GM23338 (cell line): ENCODE measurements around the gene LRRC52. TPM values are rescaled to one million over a fixed set of nuclear protein-coding genes. Genes with fewer than 3 reads are reported as not detected.

Experiments
- ATAC-seq: fragments of 200-7000 bp; cut with Tn5 transposase; 3 replicates; pipeline ENCODE4 v1.9.1; 2020
- DNase-seq: peaks from one replicate; pipeline ENCODE4 v3.0.0-alpha.2; 2015; ENCODE audit warnings: low spot score
- H2AFZ ChIP-seq: fragments of 200-600 bp; sonication (generic); 2 replicates; pipeline ENCODE4 v1.8.0; 2016; ENCODE audit warnings: antibody characterized with exemption, mild to moderate bottlenecking, moderate library complexity
- H3F3A ChIP-seq: fragments of 200-600 bp; sonication (generic); replicated peaks from 2 replicates; pipeline ENCODE4 v1.8.0; 2017; ENCODE audit warnings: antibody characterized with exemption, mixed run types, low read depth
- H3K27ac ChIP-seq: fragments of 200-600 bp; sonication (generic); 2 replicates; pipeline ENCODE4 v1.6.1; 2016; ENCODE audit warnings: low read depth
- H3K27me3 ChIP-seq: fragments of 200-600 bp; sonication (generic); 2 replicates; pipeline ENCODE4 v1.8.0; 2016; ENCODE audit warnings: mild to moderate bottlenecking, mixed run types, moderate library complexity; ENCODE audit not compliant: insufficient read depth
- H3K36me3 ChIP-seq: fragments of 200-600 bp; sonication (generic); 2 replicates; pipeline ENCODE4 v1.8.0; 2016; ENCODE audit warnings: mild to moderate bottlenecking; ENCODE audit not compliant: insufficient read depth
- H3K4me1 ChIP-seq: fragments of 200-600 bp; sonication (generic); 2 replicates; pipeline ENCODE4 v1.8.0; 2016; ENCODE audit warnings: mild to moderate bottlenecking, moderate library complexity; ENCODE audit not compliant: insufficient read depth
- H3K4me2 ChIP-seq: fragments of 200-600 bp; sonication (generic); 2 replicates; pipeline ENCODE4 v1.7.1; 2017; ENCODE audit warnings: mixed run types
- H3K4me3 ChIP-seq: fragments of 200-600 bp; sonication (generic); 2 replicates; pipeline ENCODE4 v1.6.1; 2016; ENCODE audit warnings: mixed run types
- H3K79me2 ChIP-seq: fragments of 200-600 bp; sonication (generic); replicated peaks from 2 replicates; pipeline ENCODE4 v1.8.0; 2017; ENCODE audit warnings: mild to moderate bottlenecking; ENCODE audit not compliant: insufficient read depth
- H3K9me2 ChIP-seq: fragments of 200-600 bp; sonication (generic); 2 replicates; pipeline ENCODE4 v1.8.0; 2017; ENCODE audit not compliant: insufficient read depth
- H4K20me1 ChIP-seq: fragments of 200-600 bp; sonication (generic); replicated peaks from 2 replicates; pipeline ENCODE4 v1.8.0; 2017; ENCODE audit warnings: mild to moderate bottlenecking; ENCODE audit not compliant: insufficient read depth
- H3K27ac Mint-ChIP-seq: 2 replicates; pipeline ENCODE4 v1.8.0; 2020; ENCODE audit warnings: inconsistent platforms, mild to moderate bottlenecking, moderate library complexity, mixed read lengths
- H3K27me3 Mint-ChIP-seq: 3 replicates; pipeline ENCODE4 v1.8.0; 2022; ENCODE audit warnings: low read depth, mild to moderate bottlenecking, moderate library complexity, mixed read lengths, inconsistent platforms; ENCODE audit not compliant: insufficient read depth, poor library complexity
- H3K36me3 Mint-ChIP-seq: 3 replicates; pipeline ENCODE4 v1.8.0; 2021; ENCODE audit warnings: low read depth, mild to moderate bottlenecking, inconsistent platforms, moderate library complexity, mixed read lengths
- H3K4me1 Mint-ChIP-seq: 3 replicates; pipeline ENCODE4 v1.8.0; 2020; ENCODE audit warnings: mild to moderate bottlenecking, inconsistent platforms, mixed read lengths
- H3K4me3 Mint-ChIP-seq: 3 replicates; pipeline ENCODE4 v1.8.0; 2021; ENCODE audit warnings: moderate library complexity, mild to moderate bottlenecking, inconsistent platforms, mixed read lengths
- H3K9me3 Mint-ChIP-seq: 3 replicates; pipeline ENCODE4 v1.8.0; 2020; ENCODE audit warnings: moderate library complexity, mild to moderate bottlenecking, inconsistent platforms, mixed read lengths
- CREB1 ChIP-seq: fragments of 250-450 bp; sonication (Bioruptor Pico); IDR thresholded peaks from 2 replicates; pipeline ENCODE4 v1.5.0; 2020; ENCODE audit warnings: low read depth, mild to moderate bottlenecking, moderate library complexity
- ETS1 ChIP-seq: IDR thresholded peaks from 2 replicates; pipeline ENCODE4 v1.6.1; 2016; ENCODE audit warnings: antibody characterized with exemption
- JUNB ChIP-seq: IDR thresholded peaks from one replicate; pipeline ENCODE4 v1.6.1; 2016; ENCODE audit warnings: antibody characterized with exemption; ENCODE audit not compliant: unreplicated experiment
- REST ChIP-seq: IDR thresholded peaks from one replicate; pipeline ENCODE4 v1.6.1; 2018; ENCODE audit warnings: antibody characterized with exemption; ENCODE audit not compliant: unreplicated experiment
- ZNF114 ChIP-seq: fragments of 250-450 bp; sonication (Bioruptor Pico); IDR thresholded peaks from 2 replicates; pipeline ENCODE4 v1.5.0; 2020; ENCODE audit warnings: mild to moderate bottlenecking, moderate library complexity
- polyA plus RNA-seq: library from polyadenylated mRNA; unstranded; fragments of >200 nt; fragmentation: Nextera tagmentation; extraction: Ambion mirVana; gene quantifications from 2 replicates; pipeline ENCODE4 v1.2.1, GENCODE V29; 2016
- total RNA-seq: library from RNA; depleted of rRNA; stranded (reverse); fragments of >200 nt; shearing (Covaris generic); gene quantifications from 2 replicates; pipeline ENCODE4 v1.2.3, GENCODE V29; 2014
- TF ChIP-seq, protein P1 (sequence below): fragments of 250-450 bp; sonication (Bioruptor Pico); IDR thresholded peaks from 2 replicates; pipeline ENCODE4 v1.5.0; 2020; ENCODE audit warnings: mild to moderate bottlenecking, moderate library complexity

LRRC52 gene
- total and polyA plus RNA-seq, 2 experiments from 2014 or later: not detected

- no peaks in the 10 kb centered on the region for H3K4me1 Mint-ChIP-seq
- no peaks in the 10 kb centered on the region for H3K36me3 Mint-ChIP-seq
These were observed 30.5 kb downstream of the LRRC52 start for GRCh38 chr1:165574295-165574694.

DNA sequence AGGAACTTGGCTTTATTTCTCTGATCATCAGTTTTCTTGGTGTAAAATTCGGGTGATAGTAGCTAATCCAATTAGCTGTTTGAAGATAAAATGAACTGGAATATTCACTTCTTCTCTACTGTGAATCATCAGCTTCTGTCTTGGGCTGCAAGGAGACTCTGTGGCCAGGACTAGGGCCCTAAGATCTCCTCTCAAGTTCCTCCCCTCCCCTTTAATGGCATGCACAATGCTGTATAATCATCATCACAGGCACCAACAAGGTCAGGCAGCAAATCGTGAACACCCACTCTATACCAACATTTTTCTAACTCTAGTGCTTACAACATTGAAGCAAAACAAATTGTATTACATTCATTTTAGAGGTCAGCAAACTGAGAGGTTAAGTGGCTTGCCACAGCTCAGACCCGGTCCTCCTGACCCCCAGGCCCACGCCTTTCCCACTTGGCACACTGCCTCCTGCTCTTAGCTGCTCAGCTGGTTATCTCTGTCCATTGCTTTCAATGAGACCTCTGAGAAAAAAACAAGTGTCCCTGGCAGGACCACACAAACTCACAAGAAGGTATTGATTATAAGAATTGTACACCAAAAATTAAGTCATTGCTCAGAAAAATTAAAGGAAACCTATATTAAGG, 31.8 kb downstream of the LRRC52 start:
- ATAC-seq: no peak
- Histone ChIP-seq H2AFZ (no peak overlapping the region), H3K9me2 (no peaks in the 10 kb centered on the region), H3K27me3 (no peaks in the 10 kb centered on the region), H4K20me1 (no peaks in the 10 kb centered on the region), H3K4me3 (no peak overlapping the region), H3K27ac (no peak overlapping the region), H3K4me2 (no peak overlapping the region), H3F3A (no peaks in the 10 kb centered on the region), H3K36me3 (no peaks in the 10 kb centered on the region), H3K79me2 (no peaks in the 10 kb centered on the region), H3K4me1 (no peaks in the 10 kb centered on the region)
- no peak for DNase-seq
- H3K36me3 Mint-ChIP-seq: no peaks in the 10 kb centered on the region
- H3K27ac Mint-ChIP-seq: no peak overlapping the region
- no peaks in the 10 kb centered on the region for H3K9me3 Mint-ChIP-seq
- H3K4me3 Mint-ChIP-seq: no peak overlapping the region
- H3K4me1 Mint-ChIP-seq: no peaks in the 10 kb centered on the region
- no peaks in the 10 kb centered on the region for H3K27me3 Mint-ChIP-seq
- TF ChIP-seq CREB1 (no peak), JUNB (no peak)
- TF ChIP-seq, protein P1, sequence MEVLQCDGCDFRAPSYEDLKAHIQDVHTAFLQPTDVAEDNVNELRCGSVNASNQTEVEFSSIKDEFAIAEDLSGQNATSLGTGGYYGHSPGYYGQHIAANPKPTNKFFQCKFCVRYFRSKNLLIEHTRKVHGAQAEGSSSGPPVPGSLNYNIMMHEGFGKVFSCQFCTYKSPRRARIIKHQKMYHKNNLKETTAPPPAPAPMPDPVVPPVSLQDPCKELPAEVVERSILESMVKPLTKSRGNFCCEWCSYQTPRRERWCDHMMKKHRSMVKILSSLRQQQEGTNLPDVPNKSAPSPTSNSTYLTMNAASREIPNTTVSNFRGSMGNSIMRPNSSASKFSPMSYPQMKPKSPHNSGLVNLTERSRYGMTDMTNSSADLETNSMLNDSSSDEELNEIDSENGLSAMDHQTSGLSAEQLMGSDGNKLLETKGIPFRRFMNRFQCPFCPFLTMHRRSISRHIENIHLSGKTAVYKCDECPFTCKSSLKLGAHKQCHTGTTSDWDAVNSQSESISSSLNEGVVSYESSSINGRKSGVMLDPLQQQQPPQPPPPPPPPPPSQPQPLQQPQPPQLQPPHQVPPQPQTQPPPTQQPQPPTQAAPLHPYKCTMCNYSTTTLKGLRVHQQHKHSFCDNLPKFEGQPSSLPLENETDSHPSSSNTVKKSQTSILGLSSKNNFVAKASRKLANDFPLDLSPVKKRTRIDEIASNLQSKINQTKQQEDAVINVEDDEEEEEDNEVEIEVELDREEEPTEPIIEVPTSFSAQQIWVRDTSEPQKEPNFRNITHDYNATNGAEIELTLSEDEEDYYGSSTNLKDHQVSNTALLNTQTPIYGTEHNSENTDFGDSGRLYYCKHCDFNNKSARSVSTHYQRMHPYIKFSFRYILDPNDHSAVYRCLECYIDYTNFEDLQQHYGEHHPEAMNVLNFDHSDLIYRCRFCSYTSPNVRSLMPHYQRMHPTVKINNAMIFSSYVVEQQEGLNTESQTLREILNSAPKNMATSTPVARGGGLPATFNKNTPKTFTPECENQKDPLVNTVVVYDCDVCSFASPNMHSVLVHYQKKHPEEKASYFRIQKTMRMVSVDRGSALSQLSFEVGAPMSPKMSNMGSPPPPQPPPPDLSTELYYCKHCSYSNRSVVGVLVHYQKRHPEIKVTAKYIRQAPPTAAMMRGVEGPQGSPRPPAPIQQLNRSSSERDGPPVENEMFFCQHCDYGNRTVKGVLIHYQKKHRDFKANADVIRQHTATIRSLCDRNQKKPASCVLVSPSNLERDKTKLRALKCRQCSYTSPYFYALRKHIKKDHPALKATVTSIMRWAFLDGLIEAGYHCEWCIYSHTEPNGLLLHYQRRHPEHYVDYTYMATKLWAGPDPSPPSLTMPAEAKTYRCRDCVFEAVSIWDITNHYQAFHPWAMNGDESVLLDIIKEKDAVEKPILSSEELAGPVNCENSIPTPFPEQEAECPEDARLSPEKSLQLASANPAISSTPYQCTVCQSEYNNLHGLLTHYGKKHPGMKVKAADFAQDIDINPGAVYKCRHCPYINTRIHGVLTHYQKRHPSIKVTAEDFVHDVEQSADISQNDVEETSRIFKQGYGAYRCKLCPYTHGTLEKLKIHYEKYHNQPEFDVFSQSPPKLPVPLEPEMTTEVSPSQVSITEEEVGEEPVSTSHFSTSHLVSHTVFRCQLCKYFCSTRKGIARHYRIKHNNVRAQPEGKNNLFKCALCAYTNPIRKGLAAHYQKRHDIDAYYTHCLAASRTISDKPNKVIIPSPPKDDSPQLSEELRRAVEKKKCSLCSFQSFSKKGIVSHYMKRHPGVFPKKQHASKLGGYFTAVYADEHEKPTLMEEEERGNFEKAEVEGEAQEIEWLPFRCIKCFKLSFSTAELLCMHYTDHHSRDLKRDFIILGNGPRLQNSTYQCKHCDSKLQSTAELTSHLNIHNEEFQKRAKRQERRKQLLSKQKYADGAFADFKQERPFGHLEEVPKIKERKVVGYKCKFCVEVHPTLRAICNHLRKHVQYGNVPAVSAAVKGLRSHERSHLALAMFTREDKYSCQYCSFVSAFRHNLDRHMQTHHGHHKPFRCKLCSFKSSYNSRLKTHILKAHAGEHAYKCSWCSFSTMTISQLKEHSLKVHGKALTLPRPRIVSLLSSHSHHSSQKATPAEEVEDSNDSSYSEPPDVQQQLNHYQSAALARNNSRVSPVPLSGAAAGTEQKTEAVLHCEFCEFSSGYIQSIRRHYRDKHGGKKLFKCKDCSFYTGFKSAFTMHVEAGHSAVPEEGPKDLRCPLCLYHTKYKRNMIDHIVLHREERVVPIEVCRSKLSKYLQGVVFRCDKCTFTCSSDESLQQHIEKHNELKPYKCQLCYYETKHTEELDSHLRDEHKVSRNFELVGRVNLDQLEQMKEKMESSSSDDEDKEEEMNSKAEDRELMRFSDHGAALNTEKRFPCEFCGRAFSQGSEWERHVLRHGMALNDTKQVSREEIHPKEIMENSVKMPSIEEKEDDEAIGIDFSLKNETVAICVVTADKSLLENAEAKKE: no peak

More at GRCh38 chr1:165574295-165574694, 30.5 kb downstream of the LRRC52 start:
- no peaks in the 10 kb centered on the region for H3K79me2 ChIP-seq
- no peak overlapping the region for H2AFZ ChIP-seq
- no peaks in the 10 kb centered on the region for H3K36me3 ChIP-seq
- TF ChIP-seq REST (no peak), ETS1 (no peak), ZNF114 (CRISPR knock-in tag) (no peak)
- ATAC-seq (no peak), DNase-seq (no peak)
- Mint-ChIP-seq H3K9me3 (no peaks in the 10 kb centered on the region), H3K27me3 (no peaks in the 10 kb centered on the region), H3K27ac (no peak overlapping the region), H3K4me3 (no peak overlapping the region)
- no peak overlapping the region for H3K4me2 ChIP-seq
- H3F3A ChIP-seq: no peaks in the 10 kb centered on the region
- no peaks in the 10 kb centered on the region for H3K4me1 ChIP-seq
- H3K27me3 ChIP-seq: no peaks in the 10 kb centered on the region
- H3K4me3 ChIP-seq: no peak overlapping the region
- H3K9me2 ChIP-seq: no peaks in the 10 kb centered on the region
- no peaks in the 10 kb centered on the region for H4K20me1 ChIP-seq
- H3K27ac ChIP-seq: no peak overlapping the region
